Smooth muscle cell of the coronary artery (primary cell): Measurements from ENCODE around the gene C1orf210. TPM values are rescaled to one million over a fixed set of nuclear protein-coding genes. Genes with fewer than 3 reads are reported as not detected.

Experiments
- total RNA-seq: library from RNA; depleted of rRNA; stranded (reverse); fragments of >200 nt; gene quantifications from 2 replicates; pipeline ENCODE4 v1.2.3, GENCODE V29; 2014; ENCODE audit warnings: low replicate concordance

Gene C1orf210
- 0.35 TPM in 1 of 2 replicates, not detected in the other for total RNA-seq

GRCh38 chr1:43285269-43285990 is at the start of gene C1orf210:
C1orf210 (minus strand) TSS chr1:43285581; CDS start chr1:43283270, 2,311 bp downstream.

GRCh38 chr1:43300378-43301094 is 15.2 kb upstream of the C1orf210 start, which contains the start of gene TIE1:
TIE1 (plus strand) TSS chr1:43300982; CDS start chr1:43301072, 90 bp downstream.

GRCh38 chr1:43269627-43270375 is 15.6 kb downstream of the C1orf210 start, which contains the start of gene TMEM125:
TMEM125 (plus strand) TSS chr1:43269983; CDS start chr1:43272723, 2,740 bp downstream.

Other genes starting within 250 kb of the C1orf210 start
- 29.8 and 97.4 TPM in 2 replicates for gene EBNA1BP2, start 113.3 kb downstream of the C1orf210 start, total RNA-seq
- 0.12 and 0.15 TPM in 2 replicates for gene CFAP57, start 113.3 kb downstream of the C1orf210 start, total RNA-seq
- 0.15 TPM in 1 of 2 replicates, not detected in the other for gene TMEM125, start 15.6 kb downstream of the C1orf210 start, total RNA-seq
- 3.5 and 6.2 TPM in 2 replicates for gene TIE1, start 15.4 kb upstream of the C1orf210 start, total RNA-seq
- not detected in 2 replicates for gene MPL, start 52.2 kb upstream of the C1orf210 start, total RNA-seq
- gene CDC20, start 73.4 kb upstream of the C1orf210 start, total RNA-seq = 1.1 and 18.9 TPM in 2 replicates
- 38.0 and 56.0 TPM in 2 replicates for gene ELOVL1, start 82.4 kb upstream of the C1orf210 start, total RNA-seq
- gene MED8, start 104.2 kb upstream of the C1orf210 start, total RNA-seq = 44.8 and 69.4 TPM in 2 replicates
- 18.0 and 34.6 TPM in 2 replicates for gene SZT2, start 104.3 kb upstream of the C1orf210 start, total RNA-seq
- gene HYI, start 168.3 kb upstream of the C1orf210 start, total RNA-seq = 8.4 and 96.7 TPM in 2 replicates
- 96.6 and 123 TPM in 2 replicates for gene PTPRF, start 245.3 kb upstream of the C1orf210 start, total RNA-seq